Vagina (tissue), 2 donors: ENCODE measurements around the gene FHIT.

ENCODE experiments used
- CTCF ChIP-seq, 3 experiments: fragments of 450-650 bp in 2 of 3; fragments of 200-600 bp in 1 of 3; sonication (generic) in 1 of 3; IDR thresholded peaks; one replicate each; pipeline ENCODE4 v1.5.1; 2017 to 2019; ENCODE audit warnings: antibody characterized with exemption in 3 of 3, mild to moderate bottlenecking in 2 of 3, moderate library complexity in 2 of 3
- POLR2AphosphoS5 ChIP-seq, 2 donors: sonication (generic); formaldehyde crosslinking; IDR thresholded peaks; one replicate each; pipeline ENCODE4 v1.9.0; 2017; ENCODE audit warnings: antibody characterized with exemption in 2 of 2, mild to moderate bottlenecking in 2 of 2, low read depth in 1 of 2; ENCODE audit not compliant: insufficient read depth in 1 of 2

GRCh38 chr3:61297821-61298220, 46.6 kb upstream of the FHIT start:
- no peak for TF ChIP-seq CTCF (IDR thresholded peaks at IDR 0.05)
- no peak for TF ChIP-seq POLR2AphosphoS5 (IDR thresholded peaks at IDR 0.05; ENCODE audit: insufficient read depth in 1 of 2, low read depth in 1 of 2)
